ENCODE results near the gene LYRM2.
A peak's percentile ranks its signal among the peaks of the same experiment; 100 is the strongest.
"Not testable (repeated sequence)": the region's sequence is repeated elsewhere in the genome, so short reads cannot be mapped to it uniquely, and the experiment has no call there.

Gene LYRM2

DNA sequence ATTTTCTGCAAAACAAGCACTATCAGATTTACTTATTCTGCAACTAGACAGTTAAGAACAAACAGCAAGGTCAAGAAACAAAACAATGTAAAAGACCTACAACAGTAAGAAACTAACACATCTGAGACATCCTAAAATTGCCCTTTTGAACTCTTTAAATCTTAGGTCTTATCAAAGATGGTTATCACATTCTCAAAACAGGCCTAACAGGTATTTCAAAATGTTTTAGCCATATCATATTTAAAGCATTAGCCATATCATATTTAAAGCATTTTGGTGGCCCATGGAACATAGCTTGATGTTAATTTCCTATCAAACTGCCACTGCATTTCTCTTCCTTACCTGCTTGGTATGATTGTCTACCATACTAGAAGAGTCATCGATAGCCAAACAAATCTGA lies 11.1 kb upstream of the LYRM2 start:
- DNase-seq = no peak

DNA sequence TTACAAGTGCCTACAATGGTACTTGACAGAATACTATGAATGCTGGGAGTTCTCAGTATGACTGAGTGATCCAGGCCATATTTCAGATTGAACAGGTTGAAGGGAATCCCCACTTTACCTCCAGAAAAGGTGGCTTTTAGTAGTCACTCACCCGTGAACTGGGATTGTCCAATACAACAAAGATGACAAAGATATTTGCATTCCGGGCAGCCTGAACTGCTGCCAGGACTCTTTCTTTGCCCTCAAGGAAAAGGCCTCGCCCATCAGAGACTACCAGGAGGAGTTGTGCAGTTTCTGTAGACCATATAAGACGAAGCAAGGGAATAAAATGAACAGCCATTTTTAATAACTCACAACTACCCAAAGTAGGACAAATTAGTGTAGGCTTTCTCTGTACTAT lies 6.3 kb upstream of the LYRM2 start:
- DNase-seq = no peak

DNA sequence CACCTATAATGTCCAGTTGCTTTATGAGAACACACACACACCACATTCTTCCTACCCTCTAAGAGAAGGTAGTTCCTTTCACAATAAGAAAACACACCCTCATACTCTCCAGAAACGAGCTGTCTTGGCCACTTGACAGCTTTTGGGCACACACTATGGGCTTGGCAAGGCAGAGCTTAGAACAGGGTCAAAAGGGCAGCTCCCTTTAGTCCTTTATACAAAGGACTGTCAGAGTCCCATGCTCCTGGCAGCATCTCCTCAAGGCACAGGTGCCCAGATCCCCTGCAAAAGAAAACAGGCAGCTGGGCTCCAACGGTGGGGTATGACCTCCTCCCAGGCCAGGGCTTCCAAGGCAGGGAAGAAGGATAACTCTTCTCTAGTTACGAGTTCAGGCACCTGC lies 4.9 kb upstream of the LYRM2 start:
- DNase-seq = peak in 11 of 58 donors; percentile 3 to 24 (median 16)

DNA sequence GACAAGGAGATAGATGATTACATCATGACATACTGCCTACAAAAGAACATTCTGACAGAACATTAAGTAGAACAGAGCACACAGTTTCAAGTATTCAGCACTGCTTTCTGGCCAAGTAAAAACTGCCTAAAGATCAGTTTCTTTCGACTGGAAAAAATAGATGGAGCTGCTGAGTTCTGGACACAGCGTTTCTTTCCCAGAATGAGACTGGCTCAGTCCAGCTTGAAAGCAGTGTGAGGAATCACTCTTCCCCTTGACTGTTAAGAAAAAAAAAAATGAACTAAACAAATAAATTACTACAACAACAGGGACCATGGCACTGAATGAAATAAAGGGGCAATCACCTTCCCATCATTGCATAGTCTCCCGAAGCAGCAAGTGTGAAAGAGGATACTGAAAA lies 4.4 kb upstream of the LYRM2 start:
- DNase-seq = peak in 7 of 58 donors; percentile 2 to 33 (median 16)

DNA sequence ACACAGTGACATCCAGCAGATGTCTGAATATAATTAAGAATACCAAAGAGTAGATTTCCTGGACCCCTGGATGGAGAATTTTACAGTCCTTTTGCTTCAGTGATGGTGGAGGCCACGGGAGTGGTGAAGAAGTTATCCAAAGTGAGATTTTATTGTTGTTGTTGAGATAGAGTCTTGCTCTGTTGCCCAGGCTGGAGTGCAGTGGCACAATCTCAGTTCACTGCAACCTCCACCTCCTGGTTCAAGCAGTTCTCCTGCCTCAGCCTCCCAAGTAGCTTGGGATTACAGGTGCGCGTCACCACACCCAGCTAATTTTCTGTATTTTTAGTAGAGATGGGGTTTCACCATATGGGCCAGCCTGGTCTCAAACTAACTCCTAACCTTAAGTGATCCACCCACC lies 3.0 kb upstream of the LYRM2 start:
- not testable (repeated sequence) for DNase-seq

DNA sequence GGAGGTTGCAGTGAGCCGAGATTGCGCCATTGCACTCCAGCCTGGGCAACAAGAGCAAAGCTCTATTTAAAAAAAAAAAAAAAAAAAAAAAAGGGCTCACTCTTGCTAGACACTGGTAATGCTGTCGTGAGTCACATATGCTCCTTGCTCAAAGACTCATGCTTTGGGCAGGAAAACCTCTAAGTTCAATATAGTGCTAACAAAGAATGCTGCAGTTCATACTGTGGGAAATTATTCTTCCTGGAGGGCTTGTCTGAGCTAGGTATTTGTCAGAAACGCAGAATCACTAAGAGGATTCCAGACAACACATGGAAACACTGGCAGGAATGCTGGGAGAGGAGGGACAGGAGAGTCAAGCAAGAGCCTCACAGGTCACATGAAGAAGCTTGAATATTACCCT lies 2.3 kb upstream of the LYRM2 start:
- no peak for DNase-seq

DNA sequence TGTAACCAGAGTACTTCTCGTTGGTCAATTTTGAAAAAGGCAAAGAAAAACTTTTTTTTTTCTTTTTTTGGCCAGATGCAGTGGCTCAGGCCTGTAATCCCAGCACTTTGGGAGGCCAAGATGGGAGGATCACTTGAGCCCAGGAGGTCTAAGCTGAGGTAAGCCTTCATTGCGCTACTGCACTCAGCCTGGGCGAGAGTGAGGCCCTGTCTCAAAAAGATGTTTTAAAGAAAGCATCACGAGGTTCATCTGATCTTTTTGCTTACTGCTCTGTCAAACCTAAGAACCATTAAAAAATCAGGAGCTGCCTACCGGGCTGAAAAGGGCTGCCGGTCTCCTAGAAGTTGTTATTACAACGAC lies 607 bp downstream of the LYRM2 start:
- peak in 1 of 58 donors; percentile 34 for DNase-seq

DNA sequence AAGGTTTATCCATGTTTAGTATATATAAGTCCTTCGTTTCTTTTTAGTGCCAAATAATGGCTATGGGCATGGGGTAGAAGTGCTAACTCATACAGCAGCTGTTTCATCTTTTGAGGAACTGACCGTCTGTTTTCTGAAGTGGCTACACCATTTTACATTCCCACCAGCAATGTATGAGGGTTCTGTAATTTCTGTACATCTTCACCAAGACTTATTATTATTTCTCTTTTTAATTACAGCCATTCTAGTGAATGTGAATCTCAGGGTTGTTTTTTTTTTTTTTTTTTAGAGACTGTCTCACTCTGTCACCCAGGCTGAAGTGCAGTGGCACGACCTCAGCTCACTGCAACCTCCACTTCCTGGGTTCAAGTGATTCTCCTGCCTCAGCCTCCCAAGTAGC lies 2.1 kb downstream of the LYRM2 start:
- DNase-seq = not testable (repeated sequence)

DNA sequence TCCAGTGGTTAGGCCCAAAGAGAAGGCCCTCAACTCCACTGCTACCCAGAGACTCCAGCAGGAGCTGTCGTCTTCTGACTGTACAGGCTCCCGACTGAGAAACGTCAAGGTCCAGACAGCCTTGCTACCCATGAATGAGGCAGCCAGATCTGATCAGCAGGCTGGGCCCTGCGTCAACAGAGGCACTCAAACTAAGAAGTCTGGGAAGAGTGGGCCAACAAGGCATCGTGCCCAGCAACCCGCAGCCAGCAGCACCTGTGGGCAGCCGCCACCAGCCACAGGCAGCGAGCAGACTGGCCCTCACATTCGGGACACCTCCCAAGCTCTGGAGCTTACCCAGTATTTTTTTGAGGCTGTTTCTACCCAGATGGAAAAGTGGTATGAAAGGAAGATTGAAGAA lies 8.1 kb downstream of the LYRM2 start:
- DNase-seq = peak in 33 of 58 donors; percentile 5 to 68 (median 27)

DNA sequence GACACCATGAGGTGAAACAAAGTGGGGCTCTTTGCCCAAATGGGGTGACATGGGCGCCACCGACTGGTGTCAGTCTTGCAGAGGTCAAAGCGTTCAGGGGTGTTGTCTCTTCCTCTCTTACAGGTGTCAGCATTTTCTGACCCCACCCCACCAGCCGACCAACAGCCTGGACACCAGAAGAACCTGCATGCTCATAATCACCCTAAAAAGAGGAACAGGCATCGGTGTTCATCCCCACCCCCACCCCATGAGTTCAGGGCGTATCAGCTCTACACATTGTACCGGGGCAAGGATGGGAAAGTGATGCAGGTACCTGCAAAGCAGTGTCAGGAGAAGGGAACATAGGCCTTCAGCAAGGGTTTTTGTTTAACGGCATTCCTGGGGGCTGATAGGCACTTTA lies 14.8 kb downstream of the LYRM2 start:
- no peak for DNase-seq

DNA sequence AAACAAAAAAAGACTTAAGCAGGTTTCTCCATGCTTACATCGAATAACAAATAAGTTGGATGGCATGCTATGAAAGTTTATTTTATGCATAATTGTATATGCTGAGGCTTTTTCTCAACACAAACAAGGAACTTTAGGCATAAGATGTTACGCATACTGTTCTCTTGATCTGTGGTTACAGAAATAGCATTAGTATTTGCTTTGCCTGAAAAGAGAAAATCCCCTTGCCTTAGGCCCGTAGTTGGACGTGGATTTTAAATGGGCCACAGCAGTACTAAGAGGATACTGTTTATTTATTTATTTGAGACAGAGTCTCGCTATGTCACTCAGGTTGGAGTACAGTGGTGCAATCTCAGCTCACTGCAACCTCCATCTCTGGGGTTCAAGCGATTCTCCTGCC lies 19.0 kb downstream of the LYRM2 start:
- DNase-seq = no peak

DNA sequence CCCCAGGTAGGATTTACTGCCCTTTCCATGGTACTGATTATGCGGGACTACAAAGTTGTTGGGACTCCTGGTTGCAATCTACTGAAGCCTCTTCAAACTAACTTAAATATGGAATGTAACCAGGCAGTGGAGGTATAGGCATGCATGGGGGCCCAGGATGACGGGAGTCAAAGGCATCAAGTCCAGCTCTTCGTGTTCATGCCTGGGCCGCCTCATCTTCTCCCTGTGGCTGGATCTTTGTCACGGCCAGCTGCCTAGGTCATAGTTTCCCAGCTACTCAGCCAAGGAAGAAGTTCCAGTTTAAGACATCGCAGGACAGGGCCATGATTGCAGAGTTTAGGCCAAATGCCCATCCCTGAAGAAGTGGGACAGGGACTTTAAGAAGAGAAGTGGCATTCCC lies 20.5 kb downstream of the LYRM2 start:
- DNase-seq = no peak

DNA sequence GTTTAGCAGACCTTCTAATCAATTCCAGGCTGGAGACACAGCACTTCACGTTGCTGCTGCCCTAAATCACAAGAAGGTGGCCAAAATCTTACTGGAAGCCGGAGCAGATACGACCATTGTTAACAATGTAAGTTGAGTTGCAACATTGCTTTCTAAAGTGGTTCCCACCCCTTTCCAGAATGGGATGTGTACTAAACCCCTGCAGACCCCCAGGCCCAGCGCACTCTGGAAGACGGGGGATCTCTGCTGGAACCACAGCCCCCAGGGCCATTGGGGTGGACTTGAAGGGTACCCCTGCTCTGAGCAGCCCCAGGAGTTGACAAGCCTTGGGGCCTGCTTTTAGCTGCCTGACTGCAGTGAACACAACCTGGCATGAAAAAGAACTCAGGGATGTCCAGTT lies 22.0 kb downstream of the LYRM2 start:
- no peak for DNase-seq

DNA sequence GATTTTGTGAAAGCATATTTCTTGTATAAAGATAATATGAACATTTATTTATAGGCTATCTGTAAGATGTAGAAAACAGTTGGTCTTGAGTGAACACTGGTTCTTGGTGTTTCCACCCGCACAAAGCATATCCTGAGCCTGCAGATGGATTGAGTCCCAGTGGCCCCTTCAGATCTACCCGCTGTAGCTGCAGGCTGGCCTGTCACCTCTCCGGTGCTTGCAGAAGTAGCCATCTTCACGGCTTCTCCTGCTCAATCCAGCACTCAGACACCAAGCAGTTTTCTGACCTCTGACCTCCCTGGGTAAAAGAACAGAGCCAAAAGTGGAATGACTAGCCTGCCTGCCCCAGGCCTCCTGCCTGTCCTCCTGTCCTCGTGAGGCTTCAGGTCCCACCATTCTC lies 22.7 kb downstream of the LYRM2 start:
- peak in 4 of 58 donors; percentile 3 to 38 (median 10) for DNase-seq

DNA sequence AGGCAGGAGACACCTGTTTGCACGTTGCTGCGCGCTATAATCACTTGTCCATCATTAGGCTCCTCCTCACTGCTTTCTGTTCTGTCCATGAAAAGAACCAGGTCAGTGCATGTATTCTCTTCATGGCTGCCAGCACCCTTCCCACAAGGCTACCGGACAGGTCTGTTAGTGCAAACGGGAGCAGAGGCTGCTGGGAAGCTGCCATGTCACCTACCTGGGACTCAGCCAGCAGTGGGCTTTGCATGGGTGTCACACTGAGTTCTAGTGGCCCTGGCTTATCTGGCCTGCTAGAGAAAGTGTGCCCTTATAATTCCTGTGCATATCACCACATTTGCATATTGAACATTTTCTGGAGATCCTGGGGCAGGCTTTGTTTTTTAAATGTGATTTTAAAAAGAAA lies 24.8 kb downstream of the LYRM2 start:
- DNase-seq = no peak

DNA sequence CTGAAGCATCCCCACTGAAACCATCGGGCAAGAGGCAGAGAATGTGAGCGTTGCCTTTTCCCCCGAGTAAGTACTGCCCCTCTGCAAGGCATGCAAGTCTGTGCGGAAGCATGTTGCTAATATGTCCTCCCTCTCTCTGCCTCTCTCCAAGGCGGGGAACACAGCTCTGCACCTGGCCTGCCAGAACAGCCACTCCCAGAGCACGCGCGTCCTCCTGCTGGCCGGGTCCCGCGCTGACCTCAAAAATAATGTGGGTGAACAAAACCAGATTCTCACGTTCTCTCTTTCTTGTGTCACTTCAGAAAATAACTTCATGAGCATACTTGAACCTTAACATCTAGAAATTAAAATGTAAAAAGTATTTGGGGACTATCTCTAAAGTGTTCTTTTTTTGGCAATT lies 26.4 kb downstream of the LYRM2 start:
- no peak for DNase-seq

DNA sequence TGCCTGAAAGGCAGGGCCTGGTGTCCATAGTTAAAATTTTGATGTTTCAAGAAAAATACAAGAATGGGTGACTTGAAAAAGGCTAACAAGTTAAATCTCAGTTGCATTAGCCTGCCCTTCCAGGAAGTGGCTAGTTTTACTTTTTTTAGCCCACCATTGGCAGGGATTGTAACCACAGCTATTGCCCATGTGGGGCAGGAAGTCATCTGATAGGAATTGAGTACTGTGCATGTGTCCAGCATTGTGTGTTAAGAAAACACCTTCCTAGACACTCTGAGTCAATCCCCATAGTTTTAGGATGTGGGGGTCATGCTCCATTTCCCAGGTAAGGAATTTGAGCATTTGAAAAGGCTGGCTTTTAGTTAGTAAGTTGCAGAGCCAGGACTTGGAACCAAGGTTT lies 26.9 kb downstream of the LYRM2 start:
- no peak for DNase-seq

DNA sequence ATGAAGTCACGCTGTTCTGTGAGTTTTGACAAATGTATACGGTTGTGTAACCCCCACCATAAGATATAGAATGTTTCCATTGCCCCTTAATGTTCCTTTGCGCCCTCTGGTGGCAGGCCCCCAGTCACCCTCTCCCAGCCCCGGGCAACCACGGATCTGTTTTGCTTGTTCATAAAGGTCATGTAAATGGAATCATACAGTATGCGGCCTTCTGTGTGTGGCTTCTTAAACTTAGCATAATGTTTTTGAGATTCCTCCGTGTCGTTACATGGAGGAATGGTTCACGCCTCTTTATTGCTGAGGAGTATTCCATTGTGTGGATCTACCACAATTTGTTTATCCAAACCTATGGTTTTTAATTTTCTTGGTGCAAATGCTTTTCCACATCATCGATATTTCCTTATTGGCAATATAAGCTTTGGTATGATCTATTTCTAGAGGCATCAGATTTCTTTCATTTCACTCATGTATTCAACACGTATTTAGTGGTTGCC lies 28.4 kb downstream of the LYRM2 start:
- DNase-seq = peak in 11 of 58 donors; percentile 2 to 27 (median 12)

DNA sequence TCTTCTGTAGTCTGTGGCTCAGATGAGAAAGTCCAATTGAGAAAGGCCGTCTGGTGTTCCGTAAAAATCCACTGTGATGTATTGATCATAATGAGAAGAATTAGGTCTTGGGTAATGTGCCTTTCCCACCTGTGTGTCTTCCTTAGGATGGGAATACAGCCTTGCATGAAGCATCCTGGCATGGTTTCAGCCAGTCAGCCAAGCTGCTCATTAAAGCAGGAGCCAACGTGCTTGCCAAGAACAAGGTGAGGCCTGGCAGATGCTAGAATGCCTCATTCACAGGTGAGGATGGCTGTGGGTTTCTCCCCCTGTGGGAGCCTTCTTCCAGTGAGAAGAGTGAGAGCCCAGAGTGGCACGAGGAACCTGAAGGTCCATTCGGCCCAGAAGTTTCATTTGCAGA lies 32.7 kb downstream of the LYRM2 start:
- DNase-seq = no peak

DNA sequence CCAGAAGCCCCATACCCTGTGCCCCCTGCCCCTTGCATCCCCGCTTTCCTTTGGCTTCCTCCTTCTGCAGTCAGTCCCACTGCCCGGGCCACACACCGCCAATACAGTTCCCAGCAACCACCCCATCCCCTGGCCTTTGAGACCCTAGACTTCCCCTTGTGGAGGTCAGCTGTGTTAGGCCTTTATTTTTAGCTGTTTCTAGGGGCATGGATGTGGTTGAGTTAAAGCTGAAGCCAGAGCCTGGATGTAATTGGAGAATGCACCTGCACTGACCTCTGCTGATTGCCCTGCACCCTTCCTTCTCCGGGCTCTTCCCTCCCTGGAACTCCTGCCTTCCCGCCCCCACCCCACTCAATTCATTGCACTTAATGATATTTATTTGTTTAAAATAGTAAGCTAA lies 33.9 kb downstream of the LYRM2 start:
- no peak for DNase-seq

DNA sequence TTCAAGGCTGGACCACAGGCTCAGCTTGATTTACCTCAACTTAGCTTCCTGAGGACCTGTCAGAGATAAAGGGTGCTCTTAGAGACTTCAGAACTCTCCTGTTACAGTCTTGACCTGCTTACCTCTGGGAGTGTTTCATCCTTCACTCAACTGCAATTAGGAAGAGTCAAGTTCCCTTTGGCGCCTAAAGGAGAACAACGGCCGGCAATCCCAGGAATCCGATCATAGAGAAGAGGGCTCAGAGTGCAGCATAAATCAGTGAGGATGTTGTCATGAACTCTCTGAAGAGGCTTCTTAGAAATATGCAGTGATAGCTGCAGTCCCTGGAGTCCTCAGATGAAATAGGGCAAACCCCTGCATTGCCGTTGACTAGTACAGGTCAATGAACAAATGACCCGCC lies 36.4 kb downstream of the LYRM2 start:
- no peak for DNase-seq

DNA sequence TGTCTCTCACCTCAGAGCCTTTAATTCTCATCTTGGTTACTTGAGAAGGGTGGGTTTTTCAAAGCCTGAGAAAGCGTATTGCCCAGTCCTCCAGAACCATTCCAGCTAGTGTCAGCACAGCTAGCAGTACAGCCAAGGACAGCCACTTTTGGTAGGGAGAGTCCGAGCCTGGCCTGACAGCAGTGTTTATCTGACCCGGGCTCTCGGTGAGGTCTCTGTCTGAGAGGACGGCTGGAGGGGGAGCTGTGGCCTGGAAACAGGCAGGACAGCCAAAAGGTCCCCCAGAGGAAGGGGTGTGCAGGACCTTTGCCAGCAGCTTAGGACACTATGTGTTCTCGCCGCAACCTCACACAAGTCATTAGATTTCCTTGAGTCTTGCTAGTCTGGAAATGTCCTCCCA lies 38.8 kb downstream of the LYRM2 start:
- no peak for DNase-seq

DNA sequence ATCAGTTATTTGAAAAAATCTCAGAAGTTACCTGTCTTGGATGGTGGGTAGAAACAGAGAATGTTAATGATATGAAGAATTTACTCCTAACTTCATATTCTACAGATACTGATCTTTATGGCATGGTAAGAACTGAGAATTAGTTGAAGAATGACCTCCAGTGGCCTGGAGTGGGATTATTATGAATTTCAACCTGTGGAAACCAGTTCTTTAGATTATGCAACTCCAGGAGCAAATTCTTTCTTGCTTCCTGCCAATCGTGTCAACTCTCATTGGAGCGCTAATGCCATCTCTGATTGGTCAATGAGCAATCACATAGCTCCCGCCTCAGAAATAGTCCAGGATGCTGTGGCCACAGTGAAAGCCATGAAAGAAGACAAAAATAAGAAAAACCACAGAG lies 40.6 kb downstream of the LYRM2 start:
- no peak for DNase-seq

DNA sequence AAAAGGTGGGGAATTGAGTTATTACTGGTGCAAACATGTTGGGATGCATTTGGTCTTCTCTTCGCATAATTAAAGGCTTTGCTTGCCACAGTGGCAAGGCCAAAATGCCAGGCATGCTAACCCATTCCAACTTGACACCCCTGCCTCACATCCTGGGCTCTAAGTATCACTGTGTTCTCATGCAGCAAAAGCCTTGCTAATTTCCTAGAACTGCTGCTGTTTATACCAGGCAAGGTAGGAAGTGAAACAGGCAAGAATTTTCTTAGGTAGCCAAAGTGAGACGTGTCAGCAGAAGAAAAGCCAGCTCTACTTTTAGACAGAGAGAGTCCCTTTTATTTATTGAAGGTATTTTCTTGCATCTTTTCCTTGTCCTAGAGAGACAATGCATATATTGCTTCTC lies 41.2 kb downstream of the LYRM2 start:
- no peak for DNase-seq

DNA sequence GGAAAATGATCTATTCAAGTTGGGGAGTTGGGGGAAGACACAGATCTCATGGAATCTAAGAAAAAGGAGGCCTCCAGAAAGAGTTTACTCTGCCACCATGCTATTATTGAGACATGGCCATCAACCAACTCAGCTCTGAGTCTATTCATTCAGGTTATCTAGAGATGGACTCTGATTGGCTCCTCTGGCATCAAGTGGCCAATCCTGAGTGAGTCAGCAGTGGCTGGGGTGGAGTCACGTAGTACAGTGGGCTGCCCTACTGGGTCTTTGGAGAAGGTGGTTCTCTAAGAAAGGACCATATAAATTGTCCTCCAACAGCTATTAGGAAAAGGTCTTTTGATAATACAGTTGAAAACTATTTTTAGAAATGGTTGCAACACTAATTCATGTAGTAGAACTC lies 42.1 kb downstream of the LYRM2 start:
- no peak for DNase-seq
